HepG2 (cell line): Measurements from ENCODE around the gene CCDC117. TPM values are rescaled to one million over a fixed set of nuclear protein-coding genes. Genes with fewer than 3 reads are reported as not detected.

Experiments used
- GABPA ChIP-seq, 2 experiments: IDR thresholded peaks; 2 replicates each; pipeline ENCODE4 v1.6.1; 2011 to 2016; ENCODE audit warnings: low read depth in 2 of 2, low read length in 1 of 2, missing biosample characterization in 1 of 2, missing genetic modification characterization in 1 of 2
- MAFK ChIP-seq, 2 experiments: IDR thresholded peaks in 1 of 2; conservative IDR thresholded peaks in 1 of 2; 2 replicates each; pipeline ENCODE4 v1.6.1; 2011; ENCODE audit warnings: improper control_type of control experiment in 2 of 2, low read length in 2 of 2
- NFYC ChIP-seq: IDR thresholded peaks from 2 replicates; pipeline ENCODE4 v1.6.1; 2016; ENCODE audit warnings: missing genetic modification reagents, missing compliant biosample characterization
- SKI ChIP-seq: fragments of 450-650 bp; IDR thresholded peaks from one replicate; pipeline ENCODE4 v1.6.1; 2018; ENCODE audit warnings: mild to moderate bottlenecking; ENCODE audit not compliant: partially characterized antibody
- ZFY ChIP-seq: sonication (generic); formaldehyde crosslinking; IDR thresholded peaks from 2 replicates; pipeline ENCODE4 v1.4.0; 2020; ENCODE audit warnings: missing genetic modification reagents
- ZNF598 ChIP-seq: sonication (generic); formaldehyde crosslinking; IDR thresholded peaks from 2 replicates; pipeline ENCODE4 v1.5.1; 2020; ENCODE audit warnings: mild to moderate bottlenecking, missing genetic modification reagents, borderline replicate concordance
- ZNF615 ChIP-seq: sonication (generic); formaldehyde crosslinking; IDR thresholded peaks from 2 replicates; pipeline ENCODE4 v1.5.0; 2020; ENCODE audit warnings: mild to moderate bottlenecking, missing genetic modification reagents, borderline replicate concordance
- polyA plus RNA-seq, 8 experiments: library from polyadenylated mRNA; depleted of rRNA in 3 of 8; stranded (reverse) in 7 of 8; unstranded in 1 of 8; fragments of >200 nt; fragmentation: Illumina TruSeq in 4 of 8; extraction: Trizol in 4 of 8; gene quantifications; 2 replicates each; pipeline versions ENCODE4 v1.2.1 to v1.2.3, GENCODE V29; 2011 to 2016; ENCODE audit warnings: low read depth in 4 of 8, missing spikeins in 1 of 8, mixed read lengths in 1 of 8; ENCODE audit not compliant: insufficient read depth in 1 of 8
- total RNA-seq, 5 experiments: library from RNA; depleted of rRNA; stranded (reverse); fragments of >200 nt; fragmentation: Illumina TruSeq; extraction: Trizol; gene quantifications; 2 replicates each; pipeline ENCODE4 v1.2.3, GENCODE V29; 2016; ENCODE audit warnings: low read depth in 1 of 5
- TF ChIP-seq, protein P1 (sequence below), 2 experiments: fragments of 450-650 bp in 1 of 2; sonication (generic) in 1 of 2; formaldehyde crosslinking in 1 of 2; IDR thresholded peaks; 2 replicates each; pipeline versions ENCODE4 v1.6.1 to v1.8.0; 2016 to 2022; ENCODE audit warnings: antibody characterized with exemption in 1 of 2, mild to moderate bottlenecking in 1 of 2, missing genetic modification reagents in 1 of 2
- TF ChIP-seq, protein P2 (sequence below): fragments of 450-650 bp; IDR thresholded peaks from 2 replicates; pipeline ENCODE4 v1.6.1; 2017; ENCODE audit warnings: mild to moderate bottlenecking
- TF ChIP-seq, protein P3 (sequence below): IDR thresholded peaks from 2 replicates; pipeline ENCODE4 v1.6.1; 2016; ENCODE audit warnings: missing compliant biosample characterization, missing genetic modification reagents, borderline replicate concordance
- TF ChIP-seq, protein P4 (sequence below): IDR thresholded peaks from 2 replicates; pipeline ENCODE4 v1.6.1; 2018; ENCODE audit warnings: missing genetic modification reagents, mild to moderate bottlenecking, missing compliant biosample characterization

Gene CCDC117
- total and polyA plus RNA-seq, 2 of the 13 experiments (the other 11 are each of a cell fraction or from before 2014, with no cell fraction given): 12.6 to 34.2 TPM

DNA sequence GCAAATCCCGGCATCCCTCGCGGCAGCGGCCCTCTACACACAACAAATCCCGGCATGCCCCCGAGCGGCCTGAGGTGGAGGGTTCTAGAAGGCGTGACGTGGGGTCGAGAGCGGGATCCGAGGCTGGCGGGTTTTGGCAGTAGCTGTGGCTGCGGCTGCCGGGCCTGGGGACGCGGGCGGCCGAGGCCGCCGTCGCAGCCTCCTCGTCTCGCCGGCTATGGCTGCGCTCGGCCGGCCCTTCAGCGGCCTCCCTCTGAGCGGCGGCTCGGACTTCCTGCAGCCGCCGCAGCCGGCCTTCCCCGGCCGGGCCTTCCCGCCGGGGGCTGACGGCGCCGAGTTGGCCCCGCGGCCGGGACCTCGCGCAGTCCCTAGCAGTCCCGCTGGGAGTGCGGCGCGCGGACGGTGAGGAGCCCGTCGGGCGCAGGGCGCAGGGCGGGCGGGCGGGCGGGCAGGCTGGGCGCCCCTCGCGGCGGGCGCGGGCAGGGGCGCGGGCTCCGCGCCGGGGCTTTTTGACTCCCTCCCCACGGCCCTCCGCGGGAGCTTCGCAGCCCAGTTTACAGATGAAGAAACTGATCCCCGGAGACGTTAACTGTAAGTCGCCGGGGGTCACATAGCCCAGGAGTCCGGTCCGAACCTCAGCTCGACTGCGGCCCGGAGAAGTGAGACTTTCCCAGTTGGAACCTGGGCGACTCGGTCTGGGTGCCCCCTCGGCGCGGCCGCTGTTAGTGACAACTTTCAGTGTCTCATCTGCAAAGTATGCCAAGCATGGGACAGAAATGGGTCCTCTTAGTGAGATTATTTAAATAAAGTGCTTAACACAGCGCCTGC lies at the start of gene CCDC117 (continued):
- TF ChIP-seq, protein P1, sequence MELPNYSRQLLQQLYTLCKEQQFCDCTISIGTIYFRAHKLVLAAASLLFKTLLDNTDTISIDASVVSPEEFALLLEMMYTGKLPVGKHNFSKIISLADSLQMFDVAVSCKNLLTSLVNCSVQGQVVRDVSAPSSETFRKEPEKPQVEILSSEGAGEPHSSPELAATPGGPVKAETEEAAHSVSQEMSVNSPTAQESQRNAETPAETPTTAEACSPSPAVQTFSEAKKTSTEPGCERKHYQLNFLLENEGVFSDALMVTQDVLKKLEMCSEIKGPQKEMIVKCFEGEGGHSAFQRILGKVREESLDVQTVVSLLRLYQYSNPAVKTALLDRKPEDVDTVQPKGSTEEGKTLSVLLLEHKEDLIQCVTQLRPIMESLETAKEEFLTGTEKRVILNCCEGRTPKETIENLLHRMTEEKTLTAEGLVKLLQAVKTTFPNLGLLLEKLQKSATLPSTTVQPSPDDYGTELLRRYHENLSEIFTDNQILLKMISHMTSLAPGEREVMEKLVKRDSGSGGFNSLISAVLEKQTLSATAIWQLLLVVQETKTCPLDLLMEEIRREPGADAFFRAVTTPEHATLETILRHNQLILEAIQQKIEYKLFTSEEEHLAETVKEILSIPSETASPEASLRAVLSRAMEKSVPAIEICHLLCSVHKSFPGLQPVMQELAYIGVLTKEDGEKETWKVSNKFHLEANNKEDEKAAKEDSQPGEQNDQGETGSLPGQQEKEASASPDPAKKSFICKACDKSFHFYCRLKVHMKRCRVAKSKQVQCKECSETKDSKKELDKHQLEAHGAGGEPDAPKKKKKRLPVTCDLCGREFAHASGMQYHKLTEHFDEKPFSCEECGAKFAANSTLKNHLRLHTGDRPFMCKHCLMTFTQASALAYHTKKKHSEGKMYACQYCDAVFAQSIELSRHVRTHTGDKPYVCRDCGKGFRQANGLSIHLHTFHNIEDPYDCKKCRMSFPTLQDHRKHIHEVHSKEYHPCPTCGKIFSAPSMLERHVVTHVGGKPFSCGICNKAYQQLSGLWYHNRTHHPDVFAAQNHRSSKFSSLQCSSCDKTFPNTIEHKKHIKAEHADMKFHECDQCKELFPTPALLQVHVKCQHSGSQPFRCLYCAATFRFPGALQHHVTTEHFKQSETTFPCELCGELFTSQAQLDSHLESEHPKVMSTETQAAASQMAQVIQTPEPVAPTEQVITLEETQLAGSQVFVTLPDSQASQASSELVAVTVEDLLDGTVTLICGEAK (IDR thresholded peaks at IDR 0.05): no peak
- TF ChIP-seq, protein P1 (CRISPR knock-in tag; IDR thresholded peaks at IDR 0.05): peak; percentile 47; the same call in 1 of the 2 replicates
- TF ChIP-seq, protein P2, sequence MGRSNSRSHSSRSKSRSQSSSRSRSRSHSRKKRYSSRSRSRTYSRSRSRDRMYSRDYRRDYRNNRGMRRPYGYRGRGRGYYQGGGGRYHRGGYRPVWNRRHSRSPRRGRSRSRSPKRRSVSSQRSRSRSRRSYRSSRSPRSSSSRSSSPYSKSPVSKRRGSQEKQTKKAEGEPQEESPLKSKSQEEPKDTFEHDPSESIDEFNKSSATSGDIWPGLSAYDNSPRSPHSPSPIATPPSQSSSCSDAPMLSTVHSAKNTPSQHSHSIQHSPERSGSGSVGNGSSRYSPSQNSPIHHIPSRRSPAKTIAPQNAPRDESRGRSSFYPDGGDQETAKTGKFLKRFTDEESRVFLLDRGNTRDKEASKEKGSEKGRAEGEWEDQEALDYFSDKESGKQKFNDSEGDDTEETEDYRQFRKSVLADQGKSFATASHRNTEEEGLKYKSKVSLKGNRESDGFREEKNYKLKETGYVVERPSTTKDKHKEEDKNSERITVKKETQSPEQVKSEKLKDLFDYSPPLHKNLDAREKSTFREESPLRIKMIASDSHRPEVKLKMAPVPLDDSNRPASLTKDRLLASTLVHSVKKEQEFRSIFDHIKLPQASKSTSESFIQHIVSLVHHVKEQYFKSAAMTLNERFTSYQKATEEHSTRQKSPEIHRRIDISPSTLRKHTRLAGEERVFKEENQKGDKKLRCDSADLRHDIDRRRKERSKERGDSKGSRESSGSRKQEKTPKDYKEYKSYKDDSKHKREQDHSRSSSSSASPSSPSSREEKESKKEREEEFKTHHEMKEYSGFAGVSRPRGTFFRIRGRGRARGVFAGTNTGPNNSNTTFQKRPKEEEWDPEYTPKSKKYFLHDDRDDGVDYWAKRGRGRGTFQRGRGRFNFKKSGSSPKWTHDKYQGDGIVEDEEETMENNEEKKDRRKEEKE: no peak
- TF ChIP-seq SKI (peak; percentile 24), ZNF598 (CRISPR knock-in tag) (no peak), ZFY (CRISPR knock-in tag) (peak; percentile 96), ZNF615 (no peak), GABPA (IDR thresholded peaks at IDR 0.05; ENCODE audit: low read depth, low read length) (peak; percentile 31; the same call in 1 of the 2 replicates), GABPA (CRISPR knock-in tag; IDR thresholded peaks at IDR 0.05; ENCODE audit: low read depth) (peak; percentile 80; the same call in 1 of the 2 replicates), MAFK (conservative IDR thresholded peaks at IDR 0.05 in 1 of 2, IDR thresholded peaks at IDR 0.05 in 1 of 2; ENCODE audit: low read length in 2 of 2) (no peak), NFYC (CRISPR knock-in tag) (peak; percentile 57; the same call in 1 of the 2 replicates)
- TF ChIP-seq, protein P3, sequence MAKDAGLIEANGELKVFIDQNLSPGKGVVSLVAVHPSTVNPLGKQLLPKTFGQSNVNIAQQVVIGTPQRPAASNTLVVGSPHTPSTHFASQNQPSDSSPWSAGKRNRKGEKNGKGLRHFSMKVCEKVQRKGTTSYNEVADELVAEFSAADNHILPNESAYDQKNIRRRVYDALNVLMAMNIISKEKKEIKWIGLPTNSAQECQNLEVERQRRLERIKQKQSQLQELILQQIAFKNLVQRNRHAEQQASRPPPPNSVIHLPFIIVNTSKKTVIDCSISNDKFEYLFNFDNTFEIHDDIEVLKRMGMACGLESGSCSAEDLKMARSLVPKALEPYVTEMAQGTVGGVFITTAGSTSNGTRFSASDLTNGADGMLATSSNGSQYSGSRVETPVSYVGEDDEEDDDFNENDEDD (CRISPR knock-in tag): peak; percentile 95
- TF ChIP-seq, protein P4, sequence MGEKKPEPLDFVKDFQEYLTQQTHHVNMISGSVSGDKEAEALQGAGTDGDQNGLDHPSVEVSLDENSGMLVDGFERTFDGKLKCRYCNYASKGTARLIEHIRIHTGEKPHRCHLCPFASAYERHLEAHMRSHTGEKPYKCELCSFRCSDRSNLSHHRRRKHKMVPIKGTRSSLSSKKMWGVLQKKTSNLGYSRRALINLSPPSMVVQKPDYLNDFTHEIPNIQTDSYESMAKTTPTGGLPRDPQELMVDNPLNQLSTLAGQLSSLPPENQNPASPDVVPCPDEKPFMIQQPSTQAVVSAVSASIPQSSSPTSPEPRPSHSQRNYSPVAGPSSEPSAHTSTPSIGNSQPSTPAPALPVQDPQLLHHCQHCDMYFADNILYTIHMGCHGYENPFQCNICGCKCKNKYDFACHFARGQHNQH (CRISPR knock-in tag): 0 out of 2 replicates have a peak, but pooled peaks have one; percentile 69
